Hematopoietic multipotent progenitor cell (in vitro differentiated cells): ENCODE data around the gene NHEJ1. TPM values are rescaled to one million over a fixed set of nuclear protein-coding genes. Genes with fewer than 3 reads are reported as not detected.

Experiments
- DNase-seq, 3 donors: peaks; one replicate each; pipeline ENCODE4 v3.0.0-alpha.2; 2011 to 2015; ENCODE audit warnings: low read depth in 2 of 3, low spot score in 2 of 3
- total RNA-seq: library from RNA; depleted of rRNA; stranded (reverse); fragments of >200 nt; gene quantifications from one replicate; pipeline ENCODE4 v1.2.3, GENCODE V29; 2012

NHEJ1 gene
- total RNA-seq, 1 donor, result 27.2 TPM

DNA sequence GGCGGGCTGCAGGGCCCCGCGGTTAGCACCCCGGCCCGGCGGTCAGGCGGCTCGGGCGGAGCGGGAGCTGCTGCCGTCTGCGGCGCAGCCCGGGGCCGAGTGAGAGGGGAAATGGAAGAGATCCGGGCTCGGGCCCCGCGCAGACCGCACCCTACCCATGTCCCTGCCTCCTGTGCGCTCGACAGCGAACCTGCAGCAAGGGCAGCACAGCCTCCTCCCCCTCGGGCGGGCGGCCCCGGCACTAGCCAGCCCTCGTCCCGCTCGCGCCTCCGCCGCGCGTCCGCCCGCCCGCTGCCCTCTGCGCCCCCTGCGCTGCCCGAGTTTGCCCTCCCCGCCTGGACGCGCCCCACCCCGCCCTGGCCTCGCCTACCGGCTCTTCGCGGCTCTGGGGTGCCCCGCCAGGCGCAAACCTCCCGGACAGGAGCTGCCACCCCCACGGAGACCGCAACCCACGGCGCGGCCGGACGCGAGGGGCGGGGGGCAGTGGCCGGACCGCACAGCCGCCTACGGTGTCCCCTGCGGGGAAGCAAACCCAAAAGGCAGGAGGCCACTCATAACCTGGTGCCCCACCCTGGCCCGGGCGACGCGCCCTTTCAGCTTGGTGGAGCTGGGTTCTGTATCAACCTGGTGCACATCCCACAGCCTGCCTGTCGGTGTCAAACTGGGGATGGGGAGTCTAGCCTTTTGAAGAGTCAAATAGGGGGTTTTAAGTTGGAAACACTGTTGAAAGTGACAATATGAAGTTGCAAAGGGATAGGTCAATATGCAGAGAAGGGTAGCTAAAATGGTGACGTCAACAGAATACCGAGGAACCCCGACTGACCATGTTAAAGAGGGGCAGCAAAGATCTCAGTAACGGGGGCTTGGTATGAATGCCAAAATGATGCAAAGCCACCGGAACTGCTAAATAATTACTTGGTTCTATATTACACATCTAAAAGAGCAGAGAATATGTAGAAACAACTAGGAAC, 99.5 kb downstream of the NHEJ1 start, which contains the start of gene IHH:
Gene IHH, minus strand, starts transcription at position 101 of the 971 bp plus-strand sequence. CDS start 454 bp downstream, outside the sequence.
- DNase-seq, result peak in 1 of 3 donors; percentile 30

GRCh38 chr2:219059725-219060682, 100.6 kb downstream of the NHEJ1 start:
- DNase-seq, result peak in 1 of 3 donors; percentile 34

DNA sequence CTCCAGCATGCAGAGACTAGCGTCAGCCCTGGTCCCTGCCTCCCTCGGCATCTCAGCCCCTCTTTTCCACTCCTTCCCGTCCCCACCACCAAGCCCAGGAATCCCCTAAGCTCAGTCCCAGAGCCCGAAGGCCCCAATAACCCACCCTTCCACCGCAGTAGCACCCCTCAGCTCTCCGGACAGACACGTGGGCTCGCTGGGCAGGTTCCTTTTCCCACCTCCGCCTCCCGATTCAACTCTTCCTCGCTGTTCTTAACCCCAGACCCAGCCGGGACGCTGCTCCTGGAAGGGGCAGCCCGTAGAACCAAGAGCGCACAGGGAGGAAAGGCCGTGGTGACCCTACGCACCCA, 101.3 kb downstream of the NHEJ1 start:
- no peak for DNase-seq

- DNase-seq, result no peak
Observed at GRCh38 chr2:219058541-219059374, 101.9 kb downstream of the NHEJ1 start.

GRCh38 chr2:219057709-219058540, 102.7 kb downstream of the NHEJ1 start:
- peak; percentile 51 to 74 (median 67) for DNase-seq

- DNase-seq, result no peak
Observed at GRCh38 chr2:219056896-219057708, 103.5 kb downstream of the NHEJ1 start.

- DNase-seq, result no peak
Observed at GRCh38 chr2:219056176-219056895, 104.3 kb downstream of the NHEJ1 start.

GRCh38 chr2:219054956-219055903, 105.4 kb downstream of the NHEJ1 start:
- no peak for DNase-seq

- DNase-seq, result no peak
Observed at GRCh38 chr2:219049282-219049681, 111.3 kb downstream of the NHEJ1 start.

DNA sequence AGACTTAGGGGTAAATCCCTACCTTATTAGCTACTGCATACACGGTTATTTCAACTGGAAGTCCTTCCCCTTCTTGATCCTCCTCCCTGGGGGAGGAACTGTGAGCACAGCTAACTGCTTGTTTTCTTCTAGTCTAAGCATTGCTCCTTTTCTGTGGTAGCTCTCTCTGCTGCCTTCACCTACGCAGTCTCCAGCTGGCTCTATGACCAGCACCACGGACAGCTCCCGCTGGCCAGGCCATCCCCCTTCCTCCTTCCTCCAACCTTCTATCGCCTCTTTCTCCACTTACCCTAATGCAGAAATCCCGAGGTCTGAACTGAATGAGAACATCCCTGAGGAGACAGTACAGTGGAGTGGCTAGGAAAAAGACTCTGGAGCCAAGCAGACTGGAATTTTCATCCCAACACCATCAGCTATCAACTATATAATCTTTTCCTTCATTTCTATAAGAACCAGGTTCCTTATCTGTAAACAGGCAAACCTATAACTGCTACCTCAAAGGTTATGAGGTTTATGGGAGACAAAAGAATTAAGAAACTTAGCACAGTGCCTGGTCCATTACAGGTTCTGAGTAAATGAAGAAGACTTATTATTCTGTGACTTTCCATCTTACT, 114.6 kb downstream of the NHEJ1 start:
- DNase-seq, result peak in 1 of 3 donors; percentile 61

- DNase-seq, result no peak
Observed at GRCh38 chr2:219042750-219043149, 117.9 kb downstream of the NHEJ1 start.

- DNase-seq, result no peak
Observed at GRCh38 chr2:219042157-219042556, 118.5 kb downstream of the NHEJ1 start.

GRCh38 chr2:219041252-219041651, 119.4 kb downstream of the NHEJ1 start, which contains the start of gene CFAP65:
TSS of gene CFAP65 (minus strand) at chr2:219041516. CDS start at chr2:219039048, 2,468 bp downstream.
- DNase-seq, result peak in 1 of 3 donors; percentile 36

DNA sequence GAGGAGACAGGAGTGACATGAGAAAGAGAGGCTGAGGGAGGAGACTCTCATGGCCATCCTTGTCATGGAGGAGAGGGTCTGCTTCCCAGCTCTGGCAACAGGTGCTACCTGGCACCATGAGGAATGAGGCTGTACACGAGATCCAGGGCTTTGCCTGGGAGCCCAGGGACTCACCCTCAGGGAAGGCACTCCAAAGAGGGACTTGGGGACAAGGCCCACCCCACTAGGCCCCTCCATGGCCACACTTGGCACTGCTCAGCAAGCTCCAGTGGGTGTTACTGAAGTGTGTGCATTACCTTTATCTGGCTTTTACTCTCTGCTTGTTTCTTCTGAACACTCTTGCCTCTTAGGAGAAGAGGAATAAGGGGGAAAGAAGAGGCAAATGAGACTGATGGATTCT, 122.0 kb downstream of the NHEJ1 start:
- no peak for DNase-seq

GRCh38 chr2:219037783-219038499, 122.7 kb downstream of the NHEJ1 start:
- DNase-seq, result no peak
